Measurements from ENCODE around the gene PDZRN3. TPM values are rescaled to one million over a fixed set of nuclear protein-coding genes. Genes with fewer than 3 reads are reported as not detected.

PDZRN3 gene
- total and polyA plus RNA-seq, 4 donors, result 0.69 to 1.8 (median 0.92) TPM

GRCh38 chr3:73584873-73585272 lies 39.9 kb downstream of the PDZRN3 start (continued):
- no peak for TF ChIP-seq FOXA1 (IDR thresholded peaks at IDR 0.05)
- TF ChIP-seq HNF4G (IDR thresholded peaks at IDR 0.05), result no peak
- TF ChIP-seq NR2F2 (IDR thresholded peaks at IDR 0.05), result no peak
- no peak for TF ChIP-seq YY1 (IDR thresholded peaks at IDR 0.05)
- no peak for TF ChIP-seq SP1 (IDR thresholded peaks at IDR 0.05)
- TF ChIP-seq GABPA (IDR thresholded peaks at IDR 0.05 in 1 of 2, conservative IDR thresholded peaks at IDR 0.05 in 1 of 2), result no peak
- no peak for TF ChIP-seq RAD21 (IDR thresholded peaks at IDR 0.05)

- no peak overlapping the region for H3K9ac ChIP-seq (ENCODE audit: low read depth in 1 of 2, low read length in 2 of 2)
- no peak overlapping the region for H3K4me3 ChIP-seq (ENCODE audit: low read depth in 1 of 3, low read length in 3 of 3)
- no peaks in the 10 kb centered on the region for H3K36me3 ChIP-seq (ENCODE audit: control insufficient read depth in 4 of 4, insufficient read depth in 3 of 4, low read depth in 1 of 4, low read length in 3 of 4)
- DNase-seq (ENCODE audit: low spot score), result no peak
- no peaks in the 10 kb centered on the region for H3K4me1 ChIP-seq (ENCODE audit: control insufficient read depth in 4 of 4, insufficient read depth in 4 of 4, low read length in 3 of 4)
- WGBS, result 91% methylated on average over 4 of the region's 4 CpGs
- no peaks in the 10 kb centered on the region for H3K27me3 ChIP-seq (ENCODE audit: control insufficient read depth in 4 of 4, insufficient read depth in 4 of 4, low read length in 3 of 4)
- no peak overlapping the region for H3K27ac ChIP-seq (ENCODE audit: low read depth in 1 of 2, low read length in 2 of 2)
- no peak for TF ChIP-seq YY1 (IDR thresholded peaks at IDR 0.05)
- no peak for TF ChIP-seq HNF4A (conservative IDR thresholded peaks at IDR 0.05)
- no peak for TF ChIP-seq FOXA2 (IDR thresholded peaks at IDR 0.05)
- TF ChIP-seq FOXA1 (IDR thresholded peaks at IDR 0.05), result no peak
- TF ChIP-seq JUND (IDR thresholded peaks at IDR 0.05), result no peak
- no peak for TF ChIP-seq CTCF (IDR thresholded peaks at IDR 0.05; ENCODE audit: low read depth, low read length, missing input control)
- TF ChIP-seq NR2F2 (IDR thresholded peaks at IDR 0.05), result no peak
- TF ChIP-seq TAF1 (conservative IDR thresholded peaks at IDR 0.05), result no peak
- no peak for TF ChIP-seq GABPA (IDR thresholded peaks at IDR 0.05 in 1 of 2, conservative IDR thresholded peaks at IDR 0.05 in 1 of 2)
- TF ChIP-seq RAD21 (IDR thresholded peaks at IDR 0.05), result no peak
- no peak for TF ChIP-seq HNF4G (IDR thresholded peaks at IDR 0.05)
- TF ChIP-seq, protein P1, sequence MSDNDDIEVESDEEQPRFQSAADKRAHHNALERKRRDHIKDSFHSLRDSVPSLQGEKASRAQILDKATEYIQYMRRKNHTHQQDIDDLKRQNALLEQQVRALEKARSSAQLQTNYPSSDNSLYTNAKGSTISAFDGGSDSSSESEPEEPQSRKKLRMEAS (IDR thresholded peaks at IDR 0.05), result no peak
- TF ChIP-seq EGR1 (IDR thresholded peaks at IDR 0.05; ENCODE audit: low read depth in 2 of 2), result no peak
- no peaks in the 10 kb centered on the region for H3K9me3 ChIP-seq (ENCODE audit: control insufficient read depth in 4 of 4, low read length in 3 of 4)
These were observed 42.2 kb downstream of the PDZRN3 start for GRCh38 chr3:73582535-73582934.

DNA sequence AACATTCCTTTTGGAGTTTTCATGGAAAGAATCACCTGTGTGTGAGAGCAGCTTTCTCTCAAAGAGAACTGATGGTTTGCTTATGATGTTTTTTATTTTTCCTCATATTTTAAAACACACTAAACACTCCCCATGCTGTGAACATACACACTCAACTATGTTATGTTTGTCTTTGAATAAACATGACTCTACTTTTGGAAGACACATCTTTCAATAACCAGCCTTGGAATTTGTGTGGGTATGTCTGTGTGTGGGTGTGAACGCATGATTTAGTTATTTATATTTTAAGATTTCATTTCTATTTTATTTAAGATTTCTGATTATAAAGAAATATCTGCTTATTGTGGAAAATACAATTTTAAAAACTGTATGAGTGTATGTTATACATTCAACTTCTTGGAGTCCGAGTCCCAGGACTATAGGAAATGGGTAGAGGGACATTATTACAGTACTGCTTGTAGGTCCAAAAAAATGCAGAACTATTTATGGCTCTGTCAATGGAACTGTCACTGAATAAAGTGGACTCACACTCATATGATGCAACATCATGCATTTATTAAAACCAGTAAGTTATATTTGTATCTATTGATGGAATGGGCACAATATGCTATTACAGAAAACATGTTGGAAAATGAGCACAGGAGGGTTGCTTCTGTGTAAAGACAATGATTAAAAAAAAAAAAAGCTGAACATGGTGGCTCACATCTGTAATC lies 43.5 kb downstream of the PDZRN3 start:
- Histone ChIP-seq H3K4me1 (ENCODE audit: control insufficient read depth in 4 of 4, insufficient read depth in 4 of 4, low read length in 3 of 4) (no peaks in the 10 kb centered on the region), H3K9ac (ENCODE audit: low read depth in 1 of 2, low read length in 2 of 2) (no peak overlapping the region), H3K9me3 (ENCODE audit: control insufficient read depth in 4 of 4, low read length in 3 of 4) (no peaks in the 10 kb centered on the region), H3K36me3 (ENCODE audit: control insufficient read depth in 4 of 4, insufficient read depth in 3 of 4, low read depth in 1 of 4, low read length in 3 of 4) (no peaks in the 10 kb centered on the region), H3K4me3 (ENCODE audit: low read depth in 1 of 3, low read length in 3 of 3) (no peak overlapping the region), H3K27me3 (ENCODE audit: control insufficient read depth in 4 of 4, insufficient read depth in 4 of 4, low read length in 3 of 4) (no peaks in the 10 kb centered on the region), H3K27ac (ENCODE audit: low read depth in 1 of 2, low read length in 2 of 2) (no peak overlapping the region)
- no peak for DNase-seq (ENCODE audit: low spot score)
- TF ChIP-seq HNF4A (conservative IDR thresholded peaks at IDR 0.05) (no peak), JUND (IDR thresholded peaks at IDR 0.05) (no peak), CTCF (IDR thresholded peaks at IDR 0.05; ENCODE audit: low read depth, low read length, missing input control) (no peak), SP1 (IDR thresholded peaks at IDR 0.05) (no peak), NR2F2 (IDR thresholded peaks at IDR 0.05) (no peak), EGR1 (IDR thresholded peaks at IDR 0.05; ENCODE audit: low read depth in 2 of 2) (no peak), FOXA1 (IDR thresholded peaks at IDR 0.05) (no peak), FOXA2 (IDR thresholded peaks at IDR 0.05) (no peak), HNF4G (IDR thresholded peaks at IDR 0.05) (no peak), ATF3 (IDR thresholded peaks at IDR 0.05) (no peak), RXRA (IDR thresholded peaks at IDR 0.05) (no peak), TAF1 (conservative IDR thresholded peaks at IDR 0.05) (no peak), ZBTB33 (IDR thresholded peaks at IDR 0.05) (no peak)
- TF ChIP-seq, protein P1 (IDR thresholded peaks at IDR 0.05), result no peak
- WGBS, result 86% methylated on average over 2 of the region's 2 CpGs
